ENCODE data around the gene MECP2.

GRCh38 chrX:154092371-154092770 lies 5.1 kb downstream of the MECP2 start:
- TF ChIP-seq, protein P1, sequence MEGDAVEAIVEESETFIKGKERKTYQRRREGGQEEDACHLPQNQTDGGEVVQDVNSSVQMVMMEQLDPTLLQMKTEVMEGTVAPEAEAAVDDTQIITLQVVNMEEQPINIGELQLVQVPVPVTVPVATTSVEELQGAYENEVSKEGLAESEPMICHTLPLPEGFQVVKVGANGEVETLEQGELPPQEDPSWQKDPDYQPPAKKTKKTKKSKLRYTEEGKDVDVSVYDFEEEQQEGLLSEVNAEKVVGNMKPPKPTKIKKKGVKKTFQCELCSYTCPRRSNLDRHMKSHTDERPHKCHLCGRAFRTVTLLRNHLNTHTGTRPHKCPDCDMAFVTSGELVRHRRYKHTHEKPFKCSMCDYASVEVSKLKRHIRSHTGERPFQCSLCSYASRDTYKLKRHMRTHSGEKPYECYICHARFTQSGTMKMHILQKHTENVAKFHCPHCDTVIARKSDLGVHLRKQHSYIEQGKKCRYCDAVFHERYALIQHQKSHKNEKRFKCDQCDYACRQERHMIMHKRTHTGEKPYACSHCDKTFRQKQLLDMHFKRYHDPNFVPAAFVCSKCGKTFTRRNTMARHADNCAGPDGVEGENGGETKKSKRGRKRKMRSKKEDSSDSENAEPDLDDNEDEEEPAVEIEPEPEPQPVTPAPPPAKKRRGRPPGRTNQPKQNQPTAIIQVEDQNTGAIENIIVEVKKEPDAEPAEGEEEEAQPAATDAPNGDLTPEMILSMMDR (IDR thresholded peaks at IDR 0.05): no peak
- no peak for TF ChIP-seq POLR2A (IDR thresholded peaks at IDR 0.05)

All from right lobe of liver (tissue), 4 donors.